Rectal smooth muscle tissue (tissue), 1 donor: ENCODE measurements around the gene G0S2.

Experiments used
- H3K27ac ChIP-seq: one replicate; pipeline ENCODE4 v1.7.0; 2013; ENCODE audit warnings: low read depth, low read length, inconsistent platforms
- H3K27me3 ChIP-seq: one replicate; pipeline ENCODE4 v1.7.0; 2013; ENCODE audit warnings: low read length; ENCODE audit not compliant: control insufficient read depth, insufficient read depth
- H3K36me3 ChIP-seq: one replicate; pipeline ENCODE4 v1.7.0; 2013; ENCODE audit warnings: low read length; ENCODE audit not compliant: control insufficient read depth, insufficient read depth
- H3K4me1 ChIP-seq: one replicate; pipeline ENCODE4 v1.7.0; 2013; ENCODE audit warnings: low read length; ENCODE audit not compliant: control insufficient read depth, insufficient read depth
- H3K4me3 ChIP-seq: one replicate; pipeline ENCODE4 v1.7.0; 2013; ENCODE audit warnings: low read length
- H3K9ac ChIP-seq: one replicate; pipeline ENCODE4 v1.7.0; 2013; ENCODE audit warnings: low read length

The G0S2 gene

GRCh38 chr1:209674957-209675564 lies at the start of gene G0S2:
Gene G0S2 (plus strand): TSS chr1:209675412. CDS start chr1:209675685, 273 bp downstream.
- H3K36me3 ChIP-seq, result no peaks in the 10 kb centered on the region
- no peak within 1 kb of the TSS for H3K9ac ChIP-seq
- peaks cover 2% of the 10 kb centered on the region for H3K4me1 ChIP-seq
- peak within 1 kb of the TSS; percentile 92 for H3K4me3 ChIP-seq
- H3K27me3 ChIP-seq, result peaks cover 3% of the 10 kb centered on the region
- H3K27ac ChIP-seq, result no peak within 1 kb of the TSS

GRCh38 chr1:209625791-209626285 lies 49.4 kb upstream of the G0S2 start:
- no peak overlapping the region for H3K27ac ChIP-seq
- H3K36me3 ChIP-seq, result no peaks in the 10 kb centered on the region
- H3K9ac ChIP-seq, result no peak overlapping the region
- H3K4me1 ChIP-seq, result no peaks in the 10 kb centered on the region
- no peaks in the 10 kb centered on the region for H3K27me3 ChIP-seq
- H3K4me3 ChIP-seq, result no peak overlapping the region

GRCh38 chr1:209626346-209627026 lies 48.7 kb upstream of the G0S2 start:
- H3K4me1 ChIP-seq, result no peaks in the 10 kb centered on the region
- H3K27ac ChIP-seq, result no peak overlapping the region
- H3K4me3 ChIP-seq, result no peak overlapping the region
- no peaks in the 10 kb centered on the region for H3K36me3 ChIP-seq
- no peaks in the 10 kb centered on the region for H3K27me3 ChIP-seq
- H3K9ac ChIP-seq, result no peak overlapping the region

- no peak overlapping the region for H3K27ac ChIP-seq
Measured at GRCh38 chr1:209627027-209627731, 48.0 kb upstream of the G0S2 start.

GRCh38 chr1:209627732-209628196 lies 47.4 kb upstream of the G0S2 start:
- H3K4me1 ChIP-seq, result no peaks in the 10 kb centered on the region
- no peak overlapping the region for H3K27ac ChIP-seq
- no peak overlapping the region for H3K9ac ChIP-seq
- H3K4me3 ChIP-seq, result no peak overlapping the region
- H3K27me3 ChIP-seq, result no peaks in the 10 kb centered on the region
- no peaks in the 10 kb centered on the region for H3K36me3 ChIP-seq

More at GRCh38 chr1:209627027-209627731, 48.0 kb upstream of the G0S2 start:
- Histone ChIP-seq H3K36me3 (no peaks in the 10 kb centered on the region), H3K4me1 (no peaks in the 10 kb centered on the region), H3K9ac (no peak overlapping the region), H3K27me3 (no peaks in the 10 kb centered on the region), H3K4me3 (no peak overlapping the region)

GRCh38 chr1:209628618-209629299 lies 46.5 kb upstream of the G0S2 start:
- Histone ChIP-seq H3K9ac (no peak overlapping the region), H3K4me3 (no peak overlapping the region), H3K36me3 (no peaks in the 10 kb centered on the region), H3K4me1 (no peaks in the 10 kb centered on the region), H3K27ac (no peak overlapping the region), H3K27me3 (no peaks in the 10 kb centered on the region)

- Histone ChIP-seq H3K4me3 (no peak overlapping the region), H3K27me3 (no peaks in the 10 kb centered on the region), H3K27ac (no peak overlapping the region), H3K9ac (no peak overlapping the region), H3K4me1 (no peaks in the 10 kb centered on the region), H3K36me3 (no peaks in the 10 kb centered on the region)
Measured at GRCh38 chr1:209629621-209630382, 45.4 kb upstream of the G0S2 start.

GRCh38 chr1:209630383-209631225 lies 44.6 kb upstream of the G0S2 start:
- Histone ChIP-seq H3K27me3 (no peaks in the 10 kb centered on the region), H3K4me3 (no peak overlapping the region), H3K36me3 (no peaks in the 10 kb centered on the region), H3K9ac (no peak overlapping the region), H3K27ac (no peak overlapping the region), H3K4me1 (no peaks in the 10 kb centered on the region)

- no peak overlapping the region for H3K27ac ChIP-seq
Measured at GRCh38 chr1:209633335-209633997, 41.7 kb upstream of the G0S2 start.

GRCh38 chr1:209634005-209634737 lies 41.0 kb upstream of the G0S2 start:
- Histone ChIP-seq H3K36me3 (no peaks in the 10 kb centered on the region), H3K27me3 (no peaks in the 10 kb centered on the region), H3K4me3 (no peak overlapping the region)

More at GRCh38 chr1:209633335-209633997, 41.7 kb upstream of the G0S2 start:
- H3K9ac ChIP-seq, result no peak overlapping the region
- H3K27me3 ChIP-seq, result no peaks in the 10 kb centered on the region
- no peaks in the 10 kb centered on the region for H3K36me3 ChIP-seq
- no peaks in the 10 kb centered on the region for H3K4me1 ChIP-seq
- no peak overlapping the region for H3K4me3 ChIP-seq

More at GRCh38 chr1:209634005-209634737, 41.0 kb upstream of the G0S2 start:
- Histone ChIP-seq H3K27ac (no peak overlapping the region), H3K9ac (no peak overlapping the region), H3K4me1 (no peaks in the 10 kb centered on the region)
